ENCODE results near the gene TBX20. TPM values are rescaled to one million over a fixed set of nuclear protein-coding genes. Genes with fewer than 3 reads are reported as not detected.

The TBX20 gene
- total RNA-seq, 1 donor from 2014 or later, result 0.09 TPM

DNA sequence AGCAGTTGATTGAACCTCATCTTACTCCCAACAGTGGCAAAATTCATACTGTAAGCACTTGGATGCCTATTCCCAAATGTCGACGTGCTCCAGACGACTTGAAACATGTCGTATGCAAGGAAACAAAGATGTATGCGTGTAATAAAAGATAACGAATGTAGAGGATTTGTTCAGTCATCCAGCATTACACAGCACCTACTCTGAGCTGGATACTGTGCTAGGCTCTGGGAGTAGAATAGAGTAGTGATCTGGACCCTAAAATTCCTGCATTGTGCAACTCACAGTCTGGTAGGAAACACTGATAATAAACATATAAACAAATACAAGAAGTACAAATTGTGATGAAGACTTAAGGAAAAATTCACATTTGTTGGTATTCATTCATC, 5.6 kb upstream of the TBX20 start:
- H3K9me3 Mint-ChIP-seq, result peaks cover 18% of the 10 kb centered on the region
- no peak overlapping the region for H3K27ac Mint-ChIP-seq
- H3K4me1 Mint-ChIP-seq, result no peaks in the 10 kb centered on the region
- no peak for DNase-seq
- H3K27me3 Mint-ChIP-seq, result peaks cover 78% of the 10 kb centered on the region
- H3K4me3 Mint-ChIP-seq, result no peak overlapping the region
- intact Hi-C loops (cut with micrococcal nuclease), result loop anchor here (5.0 kb wide), 1 partner anchor 72 kb away; no protein-coding TSS in a partner anchor
- peaks cover 5% of the 10 kb centered on the region for H3K36me3 Mint-ChIP-seq (ENCODE audit: low read depth)

DNA sequence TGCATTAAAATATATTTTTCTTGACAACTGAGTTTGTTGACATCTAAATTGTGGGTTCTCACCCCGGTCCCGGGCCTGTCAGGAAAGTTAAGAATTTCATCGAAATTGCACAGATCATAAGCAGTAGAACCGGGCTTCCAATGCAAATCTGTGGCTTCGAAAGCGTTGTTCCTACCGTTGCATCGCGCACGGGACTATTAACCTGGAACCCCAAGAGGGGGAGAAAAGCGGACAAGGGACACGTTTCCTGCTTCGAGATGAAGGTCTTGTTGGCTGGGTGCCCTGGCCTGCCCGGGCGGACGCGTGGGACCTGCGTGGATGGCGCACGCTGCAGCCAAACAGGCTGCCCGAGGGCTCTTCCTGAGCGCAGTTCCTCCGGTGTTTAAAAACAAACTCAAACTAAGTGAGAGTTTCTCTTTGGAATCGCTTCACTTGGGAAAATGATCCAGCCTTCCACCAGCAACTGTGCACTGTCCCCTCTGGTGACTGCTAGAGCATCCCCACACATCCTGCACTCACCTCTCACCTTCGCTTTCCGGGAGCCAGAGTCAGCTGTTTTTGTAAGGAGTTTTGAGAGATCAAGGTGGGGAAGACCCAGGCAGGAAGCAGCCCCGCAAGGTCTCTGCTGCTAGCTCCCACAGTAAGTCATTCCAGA, 5.1 kb upstream of the TBX20 start:
- H3K27me3 Mint-ChIP-seq, result peaks cover 82% of the 10 kb centered on the region
- H3K9me3 Mint-ChIP-seq, result peaks cover 18% of the 10 kb centered on the region
- peaks cover 5% of the 10 kb centered on the region for H3K36me3 Mint-ChIP-seq (ENCODE audit: low read depth)
- peak overlapping the region; percentile 72 for H3K27ac Mint-ChIP-seq
- H3K4me3 Mint-ChIP-seq, result no peak overlapping the region
- intact Hi-C loops (cut with micrococcal nuclease), result loop anchor here (5.0 kb wide), 1 partner anchor 72 kb away; no protein-coding TSS in a partner anchor
- H3K4me1 Mint-ChIP-seq, result peaks cover 2% of the 10 kb centered on the region
- no peak for DNase-seq

DNA sequence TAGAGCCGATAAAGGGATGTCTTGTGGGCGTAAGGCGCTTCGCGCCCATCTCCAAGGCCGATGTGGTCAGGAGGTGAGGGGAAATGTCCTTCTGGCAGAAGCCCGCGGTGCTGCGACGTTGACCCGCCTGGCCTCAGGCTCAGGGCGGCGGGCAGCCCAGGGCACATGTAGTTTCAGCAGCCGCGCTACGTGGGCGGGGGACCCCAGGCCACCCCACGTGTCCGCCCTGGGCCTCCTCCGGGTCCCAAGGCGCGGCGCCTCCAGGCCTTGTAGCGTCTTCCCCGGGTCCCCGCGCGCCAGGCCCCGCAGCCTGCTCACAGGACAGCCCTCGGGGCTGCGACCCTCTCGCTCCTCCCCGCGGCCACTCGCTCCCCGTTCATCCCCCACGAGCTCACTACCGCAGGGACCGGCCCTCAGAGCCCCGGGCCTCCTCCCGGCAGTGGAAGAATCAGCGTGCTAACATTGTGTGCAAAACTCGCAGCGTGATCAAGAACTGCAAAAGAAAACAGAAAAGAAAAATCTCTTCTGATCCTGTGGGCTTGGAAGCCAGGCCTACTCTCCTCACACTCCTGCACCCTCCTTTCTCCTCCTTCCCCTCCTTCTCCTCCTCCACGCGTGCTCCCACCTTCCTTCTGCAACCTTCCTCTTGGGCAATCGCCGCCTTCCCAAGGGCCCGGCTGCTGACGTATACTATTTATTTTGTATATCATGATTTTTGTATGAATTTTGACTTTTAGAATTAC, 4.4 kb upstream of the TBX20 start:
- Mint-ChIP-seq H3K36me3 (ENCODE audit: low read depth) (peaks cover 5% of the 10 kb centered on the region), H3K4me1 (peaks cover 2% of the 10 kb centered on the region), H3K4me3 (no peak overlapping the region), H3K9me3 (peaks cover 18% of the 10 kb centered on the region), H3K27me3 (peaks cover 78% of the 10 kb centered on the region), H3K27ac (peak overlapping the region; percentile 72)
- intact Hi-C loops (cut with micrococcal nuclease), result loop anchor here (5.0 kb wide), 1 partner anchor 71 kb away; no protein-coding TSS in a partner anchor
- DNase-seq, result no peak

DNA sequence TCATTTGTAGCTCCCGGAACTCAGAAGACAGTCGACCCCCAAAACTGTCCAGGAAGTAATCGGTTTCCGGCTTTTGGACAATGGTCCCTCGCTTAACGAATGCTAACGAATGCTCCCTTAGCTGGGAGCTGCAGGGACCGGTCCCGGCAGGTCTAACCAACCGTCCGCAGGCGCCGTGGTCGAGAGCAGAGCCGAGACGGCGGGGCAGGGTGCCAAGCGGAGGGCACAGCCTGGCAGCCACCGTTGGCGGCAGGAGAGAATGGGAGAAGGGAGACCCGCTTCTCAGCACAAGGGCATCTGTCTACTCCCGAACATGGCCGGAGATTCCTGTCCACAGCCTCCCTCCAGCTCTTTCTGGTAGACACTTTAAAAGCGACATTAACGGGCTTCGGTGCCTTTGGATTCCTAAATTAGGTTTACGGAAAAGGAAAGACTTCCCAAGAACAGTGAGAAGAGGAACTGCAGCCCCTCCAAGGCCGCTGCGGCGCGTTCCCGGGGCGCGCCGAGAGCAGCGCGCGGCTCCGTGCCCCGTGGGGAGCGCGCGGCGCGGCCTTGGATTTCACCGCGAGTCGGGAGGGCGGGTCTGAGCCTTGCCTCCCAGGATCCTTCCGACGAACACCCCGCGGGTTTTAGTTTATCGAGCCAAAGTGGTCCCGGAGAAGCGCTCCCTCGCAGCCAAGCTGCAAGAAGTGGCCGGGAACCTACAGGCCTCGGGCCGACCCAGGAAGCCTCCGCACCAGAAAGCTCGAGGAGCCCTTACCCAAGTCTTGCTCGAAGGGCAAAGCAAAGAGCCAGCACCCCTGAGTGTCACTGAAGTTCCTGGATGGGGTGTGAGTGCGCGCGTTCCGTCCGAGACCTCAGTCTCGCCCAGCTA, 3.6 kb upstream of the TBX20 start:
- Mint-ChIP-seq H3K36me3 (ENCODE audit: low read depth) (peaks cover 5% of the 10 kb centered on the region), H3K27ac (peak overlapping the region; percentile 48), H3K27me3 (peaks cover 82% of the 10 kb centered on the region), H3K9me3 (peaks cover 24% of the 10 kb centered on the region), H3K4me1 (peaks cover 4% of the 10 kb centered on the region), H3K4me3 (no peak overlapping the region)
- peak; percentile 60 for DNase-seq
- intact Hi-C loops (cut with micrococcal nuclease), result loop anchor here (5.0 kb wide), 1 partner anchor 70 kb away; no protein-coding TSS in a partner anchor

DNA sequence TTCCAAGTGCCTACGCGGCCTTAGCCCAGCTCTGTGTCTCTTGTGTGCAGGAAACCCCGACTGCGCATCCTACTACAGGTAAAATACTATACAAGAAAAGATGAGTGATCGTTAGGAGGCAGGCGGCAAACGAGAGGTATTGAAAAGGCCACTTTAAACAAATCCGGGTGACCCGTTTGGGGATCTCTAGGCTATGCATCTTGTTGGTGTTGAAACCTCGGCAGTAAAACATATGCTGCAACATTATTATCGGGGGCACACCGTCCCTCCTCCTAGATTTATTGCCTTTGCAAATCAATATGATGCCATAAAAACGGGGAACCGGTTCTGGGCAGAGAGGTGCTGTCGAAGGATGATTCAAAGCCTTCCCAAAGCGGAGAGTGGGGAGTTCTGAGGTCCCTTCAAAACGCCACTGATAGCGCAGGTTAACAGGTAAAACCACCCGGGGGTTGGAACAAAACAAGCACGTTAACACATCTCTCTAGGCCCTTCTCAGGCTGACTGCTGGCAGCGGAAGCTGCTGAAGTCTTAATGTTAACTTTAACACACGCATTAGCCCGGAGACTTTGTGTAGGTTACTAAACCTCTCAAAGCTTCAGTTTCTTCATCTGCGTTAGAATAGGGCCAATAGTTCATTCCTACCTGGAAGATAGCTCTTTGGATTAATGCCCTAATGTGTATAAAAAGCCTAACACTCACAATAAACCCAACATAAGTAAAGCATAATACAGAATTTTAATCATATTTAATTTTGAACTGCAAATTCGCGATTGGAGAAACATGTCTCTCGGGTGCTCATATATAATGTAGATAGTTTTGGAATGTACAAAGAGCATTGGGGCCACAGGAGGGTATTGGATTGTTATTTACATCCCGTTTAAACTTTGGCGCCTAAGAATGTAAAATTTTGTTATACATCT, 2.6 kb upstream of the TBX20 start:
- Mint-ChIP-seq H3K27me3 (peaks cover 87% of the 10 kb centered on the region), H3K4me3 (no peak overlapping the region), H3K4me1 (peaks cover 7% of the 10 kb centered on the region), H3K36me3 (ENCODE audit: low read depth) (peaks cover 5% of the 10 kb centered on the region), H3K27ac (peak overlapping the region; percentile 20), H3K9me3 (peaks cover 31% of the 10 kb centered on the region)
- peak; percentile 57 for DNase-seq
- intact Hi-C loops (cut with micrococcal nuclease), result loop anchor here (5.0 kb wide), 1 partner anchor 69 kb away; no protein-coding TSS in a partner anchor

DNA sequence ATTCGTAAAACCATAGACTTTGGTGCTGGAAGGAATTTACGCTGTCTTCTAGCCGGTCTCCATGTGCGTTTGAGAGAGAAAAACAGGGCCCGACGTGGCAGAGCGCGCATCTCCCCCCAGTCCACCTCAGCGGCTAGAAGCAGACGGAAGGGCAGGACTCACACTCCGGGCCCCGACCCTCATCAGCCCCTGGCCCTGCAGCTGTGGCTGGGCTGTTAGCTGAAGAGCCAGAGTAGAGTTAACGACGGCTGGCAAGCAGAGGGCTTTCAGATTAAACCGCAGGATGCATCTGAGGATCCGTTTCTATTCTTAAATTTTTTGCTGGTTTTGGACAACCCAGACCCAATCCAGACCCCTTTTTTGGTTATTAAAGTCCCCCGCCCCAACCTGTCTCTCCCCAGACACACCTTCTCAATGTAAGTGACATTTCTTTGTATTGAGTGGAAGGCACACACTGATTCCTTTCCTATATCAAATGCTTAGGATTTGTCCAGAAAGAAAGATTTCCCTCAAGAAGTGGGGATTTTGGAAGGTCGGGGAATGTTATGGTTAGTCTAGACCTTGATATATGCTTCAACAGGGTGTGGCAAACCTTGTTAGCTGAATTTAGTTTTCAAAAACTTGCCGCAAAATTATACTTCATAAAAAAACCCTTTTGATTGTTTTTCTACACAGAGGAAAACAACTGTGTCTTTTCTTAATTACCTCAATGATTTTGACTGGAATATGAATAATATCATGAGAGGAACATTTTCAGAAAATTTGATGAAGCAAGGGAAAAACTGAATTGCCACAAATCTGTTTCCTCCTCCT, 1.7 kb upstream of the TBX20 start:
- intact Hi-C loops (cut with micrococcal nuclease), result loop anchor here (5.0 kb wide), 1 partner anchor 68 kb away; no protein-coding TSS in a partner anchor
- Mint-ChIP-seq H3K4me1 (peaks cover 12% of the 10 kb centered on the region), H3K36me3 (ENCODE audit: low read depth) (peaks cover 5% of the 10 kb centered on the region), H3K9me3 (peaks cover 31% of the 10 kb centered on the region), H3K27me3 (peaks cover 87% of the 10 kb centered on the region), H3K4me3 (no peak overlapping the region), H3K27ac (no peak overlapping the region)
- DNase-seq, result no peak

DNA sequence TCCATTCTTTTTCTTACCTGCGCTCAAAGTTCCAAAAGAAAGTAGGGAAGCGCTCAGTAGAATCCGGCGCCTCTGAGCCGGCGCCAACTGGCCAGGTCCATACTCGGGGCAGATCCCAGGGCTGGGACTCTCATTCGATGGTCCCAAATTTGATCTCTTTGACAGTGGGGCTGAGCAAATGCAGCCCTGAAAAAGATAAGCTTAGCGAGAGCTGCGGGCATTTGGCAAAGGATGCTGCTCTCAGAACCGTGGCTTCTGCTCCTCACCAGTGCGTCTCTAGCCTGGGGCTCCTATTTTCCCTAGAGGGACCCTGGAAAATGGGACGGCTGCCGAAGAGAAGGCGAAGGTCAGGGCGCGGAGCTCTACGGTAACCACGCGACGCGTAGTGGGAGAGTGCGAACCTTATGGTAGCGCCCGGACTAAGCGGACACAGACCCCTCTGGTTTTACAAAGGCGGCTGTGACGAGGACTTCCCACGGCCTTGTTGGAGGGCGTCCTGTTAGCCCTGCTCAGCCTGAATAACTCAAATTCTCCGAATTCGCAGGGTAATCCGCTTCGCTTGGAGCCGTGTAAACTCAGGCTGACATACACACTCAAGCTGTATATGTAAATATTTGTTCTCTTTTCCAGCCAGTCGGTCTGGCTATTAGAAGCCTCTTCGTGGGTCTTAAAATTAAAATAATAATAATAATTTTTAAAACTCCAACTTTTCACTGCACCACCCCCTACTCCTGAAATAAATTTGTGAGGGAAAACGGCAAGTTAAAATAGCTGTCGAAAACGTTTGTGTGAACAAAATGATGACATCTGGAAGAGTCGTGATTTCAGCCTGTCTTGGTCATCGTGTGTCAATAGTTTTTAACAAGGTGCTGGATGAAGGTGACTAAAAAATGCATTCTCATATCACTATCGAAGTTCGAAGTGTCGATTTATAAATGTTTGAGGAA, 869 bp upstream of the TBX20 start:
- intact Hi-C loops (cut with micrococcal nuclease), result loop anchor here (5.0 kb wide), 1 partner anchor 67 kb away; no protein-coding TSS in a partner anchor
- Mint-ChIP-seq H3K36me3 (ENCODE audit: low read depth) (peaks cover 5% of the 10 kb centered on the region), H3K9me3 (peaks cover 30% of the 10 kb centered on the region), H3K27me3 (peaks cover 87% of the 10 kb centered on the region), H3K4me3 (peak overlapping the region; percentile 43), H3K4me1 (peaks cover 12% of the 10 kb centered on the region), H3K27ac (peak overlapping the region; percentile 3)
- peak; percentile 59 for DNase-seq

DNA sequence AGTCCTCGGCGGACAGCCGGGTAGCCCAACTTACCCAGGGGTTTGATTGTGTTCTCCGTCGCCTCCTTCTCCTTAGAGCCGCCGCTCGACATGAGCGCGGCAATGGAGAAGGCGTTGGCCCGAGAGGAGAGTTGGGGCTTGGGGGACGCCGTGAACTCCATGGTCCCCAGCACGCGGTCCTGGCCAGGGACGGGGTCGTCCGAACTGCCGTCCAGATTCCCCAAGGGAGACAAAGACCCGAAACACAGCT, 515 bp downstream of the TBX20 start:
- peaks cover 1% of the 10 kb centered on the region for H3K36me3 Mint-ChIP-seq (ENCODE audit: low read depth)
- intact Hi-C loops (cut with micrococcal nuclease), result no loop called here

DNA sequence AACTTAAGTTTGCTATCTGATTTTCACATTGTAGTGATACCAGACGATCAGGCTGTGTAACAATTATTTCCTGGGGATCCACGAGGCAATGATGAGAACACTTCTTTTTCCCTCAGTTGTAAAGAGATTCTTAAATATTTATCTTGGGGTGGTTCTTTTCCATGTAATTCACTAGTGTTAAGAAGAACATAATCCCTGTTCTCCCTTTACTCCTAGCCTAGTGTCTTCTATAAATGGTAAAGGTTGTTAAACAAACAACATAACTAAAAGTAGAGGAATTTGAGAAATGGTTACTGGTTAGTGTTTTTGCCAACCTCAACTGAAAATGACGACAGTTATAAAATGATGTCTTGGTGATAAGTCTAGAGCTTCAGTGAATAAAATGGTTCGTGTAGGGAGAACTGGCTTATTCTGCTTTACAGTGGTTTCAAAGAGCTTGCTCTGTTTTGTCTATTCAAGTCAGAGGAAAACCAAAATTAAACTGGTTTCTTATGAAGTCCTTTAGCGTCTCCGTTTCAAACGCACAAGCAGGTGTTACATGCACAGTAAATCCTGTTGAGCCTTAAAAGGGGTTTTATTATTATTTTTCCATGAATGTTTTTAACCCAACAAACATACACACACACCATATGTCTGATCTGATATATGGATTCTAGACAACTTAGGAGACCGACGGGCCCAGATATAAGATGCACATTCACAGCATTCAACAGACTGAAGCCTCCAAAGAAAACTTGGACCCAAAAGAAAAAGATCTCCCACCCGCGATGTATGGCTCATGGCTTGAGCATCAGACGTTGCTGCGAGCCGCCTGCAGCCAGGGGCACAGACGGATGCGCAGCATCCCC, 1.1 kb downstream of the TBX20 start:
- peaks cover 86% of the 10 kb centered on the region for H3K27me3 Mint-ChIP-seq
- no peaks in the 10 kb centered on the region for H3K36me3 Mint-ChIP-seq (ENCODE audit: low read depth)
- DNase-seq, result no peak
- intact Hi-C loops (cut with micrococcal nuclease), result no loop called here
- H3K4me1 Mint-ChIP-seq, result peaks cover 12% of the 10 kb centered on the region
- H3K9me3 Mint-ChIP-seq, result peaks cover 18% of the 10 kb centered on the region
- H3K27ac Mint-ChIP-seq, result no peak overlapping the region
- H3K4me3 Mint-ChIP-seq, result peak overlapping the region; percentile 73

More for the DNA sequence above, 515 bp downstream of the TBX20 start:
- Mint-ChIP-seq H3K9me3 (peaks cover 19% of the 10 kb centered on the region), H3K4me3 (peak overlapping the region; percentile 73), H3K4me1 (peaks cover 12% of the 10 kb centered on the region), H3K27me3 (peaks cover 87% of the 10 kb centered on the region), H3K27ac (no peak overlapping the region)
- no peak for DNase-seq

DNA sequence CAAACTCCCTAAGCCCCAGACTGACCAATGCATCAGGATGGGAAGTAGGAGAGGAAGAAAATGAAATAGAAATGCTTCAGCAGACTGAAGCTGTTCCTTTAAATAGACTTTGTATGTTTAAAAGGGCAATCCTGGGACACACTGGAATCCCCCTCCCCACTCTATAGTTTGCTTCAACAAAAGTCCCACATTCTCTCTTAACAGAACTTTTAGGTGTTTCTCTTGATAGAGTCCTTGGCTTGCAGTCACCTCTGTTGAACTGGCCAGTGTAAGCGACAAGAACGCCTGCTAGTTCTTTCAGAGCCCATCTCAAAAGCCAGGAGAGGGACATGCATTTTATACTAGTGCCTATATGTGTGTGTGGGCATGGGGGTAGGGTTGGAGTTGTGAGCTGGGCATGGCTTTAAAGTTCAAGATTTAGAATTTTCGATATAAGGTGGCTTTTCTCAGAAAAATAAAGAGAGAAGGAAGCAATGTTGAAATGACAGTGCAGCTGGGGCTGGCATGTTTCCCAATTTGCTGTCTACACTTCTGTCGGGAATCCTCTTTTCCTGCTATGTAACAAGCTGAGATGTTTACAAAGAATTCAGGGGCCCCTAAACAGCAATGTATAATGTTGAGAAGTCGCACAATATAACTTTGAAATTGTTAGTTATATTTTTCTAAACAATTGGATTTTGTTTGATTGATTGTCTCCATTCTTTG, 2.1 kb downstream of the TBX20 start:
- Mint-ChIP-seq H3K9me3 (peaks cover 18% of the 10 kb centered on the region), H3K27ac (no peak overlapping the region), H3K4me1 (peaks cover 12% of the 10 kb centered on the region), H3K4me3 (no peak overlapping the region), H3K27me3 (peaks cover 83% of the 10 kb centered on the region), H3K36me3 (ENCODE audit: low read depth) (no peaks in the 10 kb centered on the region)
- intact Hi-C loops (cut with micrococcal nuclease), result no loop called here
- DNase-seq, result no peak
